Purkinje cell (primary cell): ENCODE measurements around the gene TYMS. TPM values are rescaled to one million over a fixed set of nuclear protein-coding genes. Genes with fewer than 3 reads are reported as not detected.

Source experiments
- polyA plus RNA-seq: library from polyadenylated mRNA; unstranded; fragments of >200 nt; fragmentation: Nextera tagmentation; gene quantifications from 2 replicates; pipeline ENCODE4 v1.2.1, GENCODE V29; 2014

TYMS gene
- polyA plus RNA-seq = 1.1 and 1.4 TPM in 2 replicates

DNA sequence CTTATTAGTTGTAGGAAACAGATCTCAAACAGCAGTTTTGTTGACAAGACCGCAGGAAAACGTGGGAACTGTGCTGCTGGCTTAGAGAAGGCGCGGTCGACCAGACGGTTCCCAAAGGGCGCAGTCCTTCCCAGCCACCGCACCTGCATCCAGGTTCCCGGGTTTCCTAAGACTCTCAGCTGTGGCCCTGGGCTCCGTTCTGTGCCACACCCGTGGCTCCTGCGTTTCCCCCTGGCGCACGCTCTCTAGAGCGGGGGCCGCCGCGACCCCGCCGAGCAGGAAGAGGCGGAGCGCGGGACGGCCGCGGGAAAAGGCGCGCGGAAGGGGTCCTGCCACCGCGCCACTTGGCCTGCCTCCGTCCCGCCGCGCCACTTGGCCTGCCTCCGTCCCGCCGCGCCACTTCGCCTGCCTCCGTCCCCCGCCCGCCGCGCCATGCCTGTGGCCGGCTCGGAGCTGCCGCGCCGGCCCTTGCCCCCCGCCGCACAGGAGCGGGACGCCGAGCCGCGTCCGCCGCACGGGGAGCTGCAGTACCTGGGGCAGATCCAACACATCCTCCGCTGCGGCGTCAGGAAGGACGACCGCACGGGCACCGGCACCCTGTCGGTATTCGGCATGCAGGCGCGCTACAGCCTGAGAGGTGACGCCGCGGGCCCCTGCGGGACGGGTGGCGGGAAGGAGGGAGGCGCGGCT lies at the start of gene TYMS:
TSS of gene TYMS (plus strand) at position 343 of the 690 bp plus-strand sequence. CDS start at position 433, 90 bp downstream.

DNA sequence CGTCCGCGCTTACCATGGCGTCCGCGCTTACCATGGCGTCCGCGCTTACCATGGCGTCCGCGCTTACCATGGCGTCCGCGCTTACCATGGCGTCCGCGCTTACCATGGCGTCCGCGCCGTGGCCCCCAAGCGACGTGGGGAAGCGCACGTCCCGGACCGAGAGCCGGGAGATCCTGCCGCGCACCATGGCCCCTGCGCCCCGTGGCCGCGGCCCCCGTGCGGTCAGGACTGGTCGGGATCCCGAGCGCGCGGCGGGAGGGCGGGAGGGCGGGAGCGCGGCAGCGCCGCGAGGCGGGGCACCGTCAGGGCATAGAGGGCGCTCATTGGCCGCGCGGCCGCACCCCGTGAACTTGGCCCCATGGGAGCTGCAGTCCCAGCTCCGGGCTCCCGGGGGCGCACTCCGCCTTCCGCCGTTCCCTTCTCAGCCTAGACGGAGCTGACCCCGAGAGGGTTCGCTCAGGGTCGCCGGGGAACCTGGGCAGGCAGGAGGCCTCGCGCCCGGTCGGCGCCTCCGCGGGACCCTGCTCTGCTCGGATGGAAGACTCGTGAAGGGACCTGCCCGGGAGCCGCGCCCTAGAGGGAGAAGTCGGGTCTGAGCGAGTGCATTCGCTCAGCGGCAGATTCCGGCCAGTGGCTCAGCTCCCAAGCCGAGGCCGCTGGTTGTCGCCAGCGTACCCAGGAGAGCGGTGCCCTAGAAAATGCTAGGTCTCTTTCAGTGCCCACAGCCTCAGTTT lies 55.1 kb downstream of the TYMS start, which contains the start of gene ENOSF1:
TSS of gene ENOSF1 (minus strand) at position 230 of the 734 bp plus-strand sequence. CDS start at position 187, 43 bp downstream.

Other genes with a start within 250 kb of the TYMS start
- 1.6 and 3.2 TPM in 2 replicates for gene COLEC12, start 157.0 kb upstream of the TYMS start, polyA plus RNA-seq
- not detected in 2 replicates for gene CETN1, start 77.3 kb upstream of the TYMS start, polyA plus RNA-seq
- 41.6 and 41.8 TPM in 2 replicates for gene CLUL1, start 60.7 kb upstream of the TYMS start, polyA plus RNA-seq
- gene ENOSF1, start 55.0 kb downstream of the TYMS start, polyA plus RNA-seq = 4.2 and 6.4 TPM in 2 replicates
- 2.1 and 4.1 TPM in 2 replicates for gene YES1, start 154.6 kb downstream of the TYMS start, polyA plus RNA-seq
- gene ADCYAP1, start 247.2 kb downstream of the TYMS start, polyA plus RNA-seq = 33.4 and 53.7 TPM in 2 replicates